ENCODE results near the gene TBCD.

DNA sequence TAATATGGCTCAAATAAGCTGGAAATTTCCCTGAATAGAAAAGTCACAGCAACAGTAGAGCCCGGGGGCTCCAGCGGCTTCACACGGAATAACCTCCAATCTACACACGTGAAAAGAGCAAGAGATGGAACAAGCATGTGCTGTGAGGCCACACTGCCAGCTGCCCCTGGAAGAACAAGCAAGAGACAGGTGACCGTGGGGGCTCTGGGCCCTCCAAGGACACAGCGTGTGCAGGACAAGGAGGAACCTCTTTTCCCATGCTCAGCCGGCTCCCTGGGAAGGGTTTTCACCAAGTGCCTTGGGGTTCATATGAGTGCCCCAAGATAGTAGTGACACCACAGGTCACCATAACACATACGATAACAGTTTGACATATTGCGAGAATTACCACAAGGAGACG is 198.1 kb downstream of the TBCD start:
- TF ChIP-seq, protein P1, sequence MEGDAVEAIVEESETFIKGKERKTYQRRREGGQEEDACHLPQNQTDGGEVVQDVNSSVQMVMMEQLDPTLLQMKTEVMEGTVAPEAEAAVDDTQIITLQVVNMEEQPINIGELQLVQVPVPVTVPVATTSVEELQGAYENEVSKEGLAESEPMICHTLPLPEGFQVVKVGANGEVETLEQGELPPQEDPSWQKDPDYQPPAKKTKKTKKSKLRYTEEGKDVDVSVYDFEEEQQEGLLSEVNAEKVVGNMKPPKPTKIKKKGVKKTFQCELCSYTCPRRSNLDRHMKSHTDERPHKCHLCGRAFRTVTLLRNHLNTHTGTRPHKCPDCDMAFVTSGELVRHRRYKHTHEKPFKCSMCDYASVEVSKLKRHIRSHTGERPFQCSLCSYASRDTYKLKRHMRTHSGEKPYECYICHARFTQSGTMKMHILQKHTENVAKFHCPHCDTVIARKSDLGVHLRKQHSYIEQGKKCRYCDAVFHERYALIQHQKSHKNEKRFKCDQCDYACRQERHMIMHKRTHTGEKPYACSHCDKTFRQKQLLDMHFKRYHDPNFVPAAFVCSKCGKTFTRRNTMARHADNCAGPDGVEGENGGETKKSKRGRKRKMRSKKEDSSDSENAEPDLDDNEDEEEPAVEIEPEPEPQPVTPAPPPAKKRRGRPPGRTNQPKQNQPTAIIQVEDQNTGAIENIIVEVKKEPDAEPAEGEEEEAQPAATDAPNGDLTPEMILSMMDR (IDR thresholded peaks at IDR 0.05 in 2 of 3, conservative IDR thresholded peaks at IDR 0.05 in 1 of 3; ENCODE audit: insufficient read depth in 2 of 3, low read depth in 1 of 3, low read length in 3 of 3) = no peak
- no peak for TF ChIP-seq ARHGAP35 (IDR thresholded peaks at IDR 0.05; ENCODE audit: partially characterized antibody)
- TF ChIP-seq ESRRA (IDR thresholded peaks at IDR 0.05; ENCODE audit: borderline replicate concordance, low read depth) = no peak
- TF ChIP-seq, protein P2, sequence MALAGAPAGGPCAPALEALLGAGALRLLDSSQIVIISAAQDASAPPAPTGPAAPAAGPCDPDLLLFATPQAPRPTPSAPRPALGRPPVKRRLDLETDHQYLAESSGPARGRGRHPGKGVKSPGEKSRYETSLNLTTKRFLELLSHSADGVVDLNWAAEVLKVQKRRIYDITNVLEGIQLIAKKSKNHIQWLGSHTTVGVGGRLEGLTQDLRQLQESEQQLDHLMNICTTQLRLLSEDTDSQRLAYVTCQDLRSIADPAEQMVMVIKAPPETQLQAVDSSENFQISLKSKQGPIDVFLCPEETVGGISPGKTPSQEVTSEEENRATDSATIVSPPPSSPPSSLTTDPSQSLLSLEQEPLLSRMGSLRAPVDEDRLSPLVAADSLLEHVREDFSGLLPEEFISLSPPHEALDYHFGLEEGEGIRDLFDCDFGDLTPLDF (CRISPR knock-in tag; IDR thresholded peaks at IDR 0.05) = no peak
- TF ChIP-seq FOXK1 (CRISPR knock-in tag; IDR thresholded peaks at IDR 0.05; ENCODE audit: borderline replicate concordance) = no peak
- TF ChIP-seq, protein P3, sequence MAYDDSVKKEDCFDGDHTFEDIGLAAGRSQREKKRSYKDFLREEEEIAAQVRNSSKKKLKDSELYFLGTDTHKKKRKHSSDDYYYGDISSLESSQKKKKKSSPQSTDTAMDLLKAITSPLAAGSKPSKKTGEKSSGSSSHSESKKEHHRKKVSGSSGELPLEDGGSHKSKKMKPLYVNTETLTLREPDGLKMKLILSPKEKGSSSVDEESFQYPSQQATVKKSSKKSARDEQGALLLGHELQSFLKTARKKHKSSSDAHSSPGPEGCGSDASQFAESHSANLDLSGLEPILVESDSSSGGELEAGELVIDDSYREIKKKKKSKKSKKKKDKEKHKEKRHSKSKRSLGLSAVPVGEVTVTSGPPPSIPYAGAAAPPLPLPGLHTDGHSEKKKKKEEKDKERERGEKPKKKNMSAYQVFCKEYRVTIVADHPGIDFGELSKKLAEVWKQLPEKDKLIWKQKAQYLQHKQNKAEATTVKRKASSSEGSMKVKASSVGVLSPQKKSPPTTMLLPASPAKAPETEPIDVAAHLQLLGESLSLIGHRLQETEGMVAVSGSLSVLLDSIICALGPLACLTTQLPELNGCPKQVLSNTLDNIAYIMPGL (CRISPR knock-in tag; IDR thresholded peaks at IDR 0.05) = no peak
- no peak for TF ChIP-seq NFE2L1 (tag; IDR thresholded peaks at IDR 0.05; ENCODE audit: borderline replicate concordance, low read depth)
- TF ChIP-seq FIP1L1 (IDR thresholded peaks at IDR 0.05; ENCODE audit: low read depth, low read length, poor library complexity, severe bottlenecking) = no peak
- TF ChIP-seq HDGF (IDR thresholded peaks at IDR 0.05) = no peak
- TF ChIP-seq POU5F1 (IDR thresholded peaks at IDR 0.05; ENCODE audit: borderline replicate concordance, low read depth, low read length, partially characterized antibody) = no peak
- TF ChIP-seq RBM22 (IDR thresholded peaks at IDR 0.05; ENCODE audit: low read depth, low read length, poor library complexity, severe bottlenecking) = no peak
- TF ChIP-seq POLR2AphosphoS5 (IDR thresholded peaks at IDR 0.05; ENCODE audit: control insufficient read depth, insufficient read depth, low read depth, low read length) = no peak
